CD4-positive, CD25-positive, alpha-beta regulatory T cell (primary cell): ENCODE data around the gene TRIM4. TPM values are rescaled to one million over a fixed set of nuclear protein-coding genes. Genes with fewer than 3 reads are reported as not detected.

Source experiments
- ATAC-seq, 2 donors: fragments of 150-1000 bp; cut with Tn5 transposase; one replicate each; pipeline ENCODE4 v1.10.0; 2021; ENCODE audit warnings: low read depth in 2 of 2, moderate number of reproducible peaks in 2 of 2, moderate library complexity in 1 of 2
- DNase-seq, 3 donors: peaks; one replicate each; pipeline versions ENCODE4 v3.0.0 to v3.0.0-alpha.2; 2012 to 2022; ENCODE audit warnings: mixed read lengths in 1 of 3
- H3K27ac ChIP-seq: one replicate; pipeline ENCODE4 v1.7.0; 2013; ENCODE audit warnings: mild to moderate bottlenecking, low read length; ENCODE audit not compliant: insufficient read depth, poor library complexity, severe bottlenecking
- H3K27me3 ChIP-seq: one replicate; pipeline ENCODE4 v1.7.0; 2013; ENCODE audit warnings: low read length; ENCODE audit not compliant: control insufficient read depth, insufficient read depth
- H3K36me3 ChIP-seq: one replicate; pipeline ENCODE4 v1.7.0; 2013; ENCODE audit warnings: mild to moderate bottlenecking, low read length, moderate library complexity; ENCODE audit not compliant: control insufficient read depth, insufficient read depth
- H3K4me1 ChIP-seq: 2 replicates; pipeline ENCODE4 v1.7.0; 2013; ENCODE audit warnings: mild to moderate bottlenecking, low read length; ENCODE audit not compliant: insufficient read depth, control insufficient read depth, poor library complexity, severe bottlenecking
- H3K4me3 ChIP-seq: one replicate; pipeline ENCODE4 v1.7.0; 2013; ENCODE audit warnings: low read depth, mild to moderate bottlenecking, low read length, moderate library complexity
- H3K9me3 ChIP-seq, 2 experiments: 1 replicate in 1 of 2; 2 replicates in 1 of 2; pipeline ENCODE4 v1.7.0; 2013; ENCODE audit warnings: low read length in 2 of 2, mild to moderate bottlenecking in 1 of 2, moderate library complexity in 1 of 2; ENCODE audit not compliant: control insufficient read depth in 2 of 2
- H3K27ac Mint-ChIP-seq, 3 donors: one replicate each; pipeline ENCODE4 v1.8.0; 2020 to 2022; ENCODE audit warnings: mild to moderate bottlenecking in 3 of 3, mixed read lengths in 3 of 3, moderate library complexity in 2 of 3
- H3K27me3 Mint-ChIP-seq: one replicate; pipeline ENCODE4 v1.8.0; 2022; ENCODE audit warnings: mild to moderate bottlenecking, mixed read lengths
- H3K36me3 Mint-ChIP-seq: one replicate; pipeline ENCODE4 v1.8.0; 2020; ENCODE audit warnings: mixed read lengths
- H3K4me1 Mint-ChIP-seq, 4 donors: one replicate each; pipeline ENCODE4 v1.8.0; 2020 to 2022; ENCODE audit warnings: mixed read lengths in 4 of 4, mild to moderate bottlenecking in 1 of 4
- H3K4me3 Mint-ChIP-seq, 4 donors: one replicate each; pipeline ENCODE4 v1.8.0; 2020 to 2022; ENCODE audit warnings: mild to moderate bottlenecking in 4 of 4, mixed read lengths in 4 of 4, moderate library complexity in 3 of 4
- H3K9me3 Mint-ChIP-seq, 7 donors: one replicate each; pipeline ENCODE4 v1.8.0; 2020 to 2022; ENCODE audit warnings: mixed read lengths in 7 of 7, mild to moderate bottlenecking in 3 of 7, moderate library complexity in 2 of 7
- polyA plus RNA-seq, 4 donors: library from polyadenylated mRNA; unstranded; fragments of 300-500 nt; fragmentation: Illumina TruSeq; gene quantifications; one replicate each; pipeline ENCODE4 v1.2.3, GENCODE V29; 2021
- total RNA-seq: library from RNA; stranded (reverse); gene quantifications from one replicate; pipeline ENCODE4 v1.2.3, GENCODE V29; 2022

The TRIM4 gene
- total and polyA plus RNA-seq, 5 donors from 2014 or later, result 21.3 to 32.6 (median 28.3) TPM

DNA sequence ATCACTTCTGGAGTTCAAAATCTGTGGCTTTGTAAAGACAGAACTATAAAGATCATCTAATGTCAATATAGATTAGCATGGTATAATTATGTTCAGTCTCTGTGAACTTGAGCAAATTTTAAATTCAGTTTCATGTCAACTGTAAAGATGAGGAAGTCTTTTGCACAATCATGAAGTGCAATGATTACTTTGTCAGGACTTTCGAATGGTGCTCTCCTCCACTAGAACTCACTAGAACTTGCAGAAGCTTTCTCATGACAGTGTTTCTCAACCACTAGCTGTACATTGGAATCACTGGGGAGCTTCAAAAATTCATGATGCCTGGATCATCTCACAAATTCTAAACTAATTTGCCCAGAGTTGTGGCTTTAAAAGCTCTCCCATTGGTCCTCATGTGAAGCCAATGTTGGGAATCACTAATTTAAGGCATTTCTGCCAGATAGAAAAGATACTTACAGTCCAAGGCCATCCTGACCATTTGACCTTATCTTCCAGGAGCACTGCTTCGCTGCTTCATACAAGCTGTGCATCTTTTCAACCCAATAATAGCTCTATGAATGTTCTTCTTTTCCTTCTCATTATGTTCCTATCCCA is 55.4 kb downstream of the TRIM4 start:
- Histone ChIP-seq H3K9me3 (no peaks in the 10 kb centered on the region), H3K4me3 (no peak overlapping the region), H3K27me3 (peaks cover 24% of the 10 kb centered on the region), H3K4me1 (no peaks in the 10 kb centered on the region), H3K36me3 (no peaks in the 10 kb centered on the region), H3K27ac (no peak overlapping the region)
- DNase-seq (no peak), ATAC-seq (no peak)
- Mint-ChIP-seq H3K27ac (no peak overlapping the region), H3K27me3 (peaks cover 7% of the 10 kb centered on the region), H3K4me3 (no peak overlapping the region), H3K4me1 (no peaks in the 10 kb centered on the region), H3K9me3 (peaks cover 0 to 5% (median 0%) of the 10 kb centered on the region in 7 donors), H3K36me3 (no peaks in the 10 kb centered on the region)

DNA sequence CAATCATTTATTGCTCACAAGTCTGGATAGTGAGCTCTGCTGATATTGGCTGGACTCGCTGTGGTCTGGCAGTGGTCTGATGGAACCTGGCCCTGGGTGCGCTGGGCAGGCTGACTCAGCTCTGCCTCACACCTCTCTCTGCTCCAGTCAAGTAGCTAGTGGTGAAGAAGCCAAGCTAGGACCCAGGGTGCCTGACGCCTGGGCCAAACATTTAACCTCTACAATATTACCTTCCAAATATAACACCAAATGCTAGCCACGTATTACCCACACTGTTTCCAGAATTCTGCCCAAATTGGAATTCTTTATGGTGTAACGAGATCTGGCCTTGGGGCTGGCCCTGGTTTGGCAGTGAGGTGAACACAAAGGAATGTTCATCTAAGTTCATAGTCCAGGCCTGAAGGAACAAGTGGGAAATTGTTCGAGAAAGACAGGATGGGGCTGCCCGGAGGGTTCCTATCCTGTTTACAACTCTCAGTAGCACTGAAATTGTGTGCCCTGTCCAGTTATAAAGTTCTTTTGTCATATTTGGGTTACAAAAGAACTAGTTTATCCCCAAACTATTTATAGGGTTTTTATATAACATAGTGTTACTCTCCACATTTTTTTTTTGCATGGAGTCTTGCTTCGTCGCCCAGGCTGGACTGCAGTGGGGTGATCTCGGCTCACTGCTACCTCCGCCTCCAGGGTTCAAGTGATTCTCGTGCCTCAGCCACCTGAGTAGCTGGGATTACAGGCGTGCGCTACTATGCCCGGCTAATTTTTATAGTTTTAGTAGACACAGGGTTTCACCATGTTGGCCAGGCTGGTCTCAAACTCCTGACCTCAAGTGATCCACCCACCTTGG is 58.8 kb downstream of the TRIM4 start:
- ATAC-seq, result no peak
- Histone ChIP-seq H3K9me3 (no peaks in the 10 kb centered on the region), H3K4me3 (no peak overlapping the region), H3K27ac (no peak overlapping the region), H3K4me1 (no peaks in the 10 kb centered on the region), H3K27me3 (peaks cover 16% of the 10 kb centered on the region), H3K36me3 (no peaks in the 10 kb centered on the region)
- Mint-ChIP-seq H3K27ac (no peak overlapping the region), H3K9me3 (peaks cover 0 to 2% (median 0%) of the 10 kb centered on the region in 7 donors), H3K27me3 (peaks cover 8% of the 10 kb centered on the region), H3K4me1 (no peaks in the 10 kb centered on the region), H3K36me3 (no peaks in the 10 kb centered on the region), H3K4me3 (no peak overlapping the region)
- DNase-seq, result no peak

DNA sequence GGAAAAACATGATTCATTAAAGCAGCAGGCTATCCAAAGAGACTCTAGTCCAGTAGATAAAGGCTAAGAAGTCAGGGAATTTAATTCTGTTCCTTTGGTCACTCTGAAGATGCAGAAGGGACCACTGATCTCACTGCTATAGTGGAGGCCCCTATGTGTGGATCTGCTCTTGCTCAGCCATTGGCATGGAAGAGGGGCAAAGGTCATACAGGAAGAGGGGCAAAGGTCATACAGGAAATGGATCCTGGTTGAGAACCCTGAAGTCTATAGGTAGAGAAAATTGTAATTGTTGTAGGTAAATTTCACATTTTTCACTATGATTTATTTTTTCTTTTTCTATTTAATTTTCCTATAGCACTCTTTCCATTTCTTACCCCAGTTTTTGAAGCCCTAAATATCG is 64.1 kb downstream of the TRIM4 start:
- no peak for DNase-seq
- Mint-ChIP-seq H3K4me1 (no peaks in the 10 kb centered on the region), H3K27ac (no peak overlapping the region), H3K36me3 (no peaks in the 10 kb centered on the region), H3K4me3 (no peak overlapping the region), H3K9me3 (peaks cover 0 to 3% (median 0%) of the 10 kb centered on the region in 7 donors), H3K27me3 (peaks cover 23% of the 10 kb centered on the region)
- Histone ChIP-seq H3K4me3 (no peak overlapping the region), H3K27me3 (peaks cover 10% of the 10 kb centered on the region), H3K4me1 (no peaks in the 10 kb centered on the region), H3K36me3 (no peaks in the 10 kb centered on the region), H3K9me3 (no peaks in the 10 kb centered on the region), H3K27ac (no peak overlapping the region)
- ATAC-seq, result no peak

DNA sequence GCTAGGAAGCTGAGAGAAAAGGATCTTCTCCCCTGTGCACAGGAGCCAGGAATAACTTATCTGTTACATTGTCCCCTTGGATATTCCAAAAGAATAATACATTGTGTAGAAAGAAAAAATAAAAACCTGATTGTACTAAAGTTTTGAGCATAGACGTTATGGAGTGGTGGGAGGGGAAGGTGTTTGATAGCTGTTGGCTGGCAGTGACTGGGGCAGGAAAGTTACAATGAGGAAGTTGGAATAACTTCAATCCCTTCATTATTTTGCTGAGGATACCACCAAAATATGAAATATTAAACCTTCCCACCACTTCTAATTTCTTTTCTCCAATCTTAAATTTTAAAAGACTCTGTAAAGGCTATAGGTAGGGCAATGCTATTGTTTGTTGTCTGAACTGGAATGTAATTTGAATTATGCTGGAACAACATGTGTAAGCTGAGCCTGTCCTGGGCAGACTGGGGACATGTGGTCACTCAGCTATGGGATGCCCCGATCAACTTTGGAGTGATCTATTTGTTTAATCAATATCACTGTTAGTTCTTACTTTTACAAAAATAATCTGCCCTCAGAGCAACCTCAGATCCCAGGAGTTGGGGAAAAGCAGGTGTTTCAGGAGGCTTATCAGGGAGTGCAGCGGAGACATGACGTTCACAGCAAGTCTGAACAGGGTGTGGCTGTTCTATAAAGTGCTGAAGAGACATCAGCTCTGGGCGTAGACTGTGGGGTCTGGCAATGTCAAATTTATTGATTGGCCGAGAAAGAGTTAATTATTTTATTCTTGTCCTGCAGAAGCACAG is 70.7 kb downstream of the TRIM4 start:
- Histone ChIP-seq H3K27me3 (peaks cover 11% of the 10 kb centered on the region), H3K27ac (no peak overlapping the region), H3K4me1 (no peaks in the 10 kb centered on the region), H3K4me3 (no peak overlapping the region), H3K9me3 (no peaks in the 10 kb centered on the region), H3K36me3 (no peaks in the 10 kb centered on the region)
- H3K27me3 Mint-ChIP-seq, result peaks cover 30% of the 10 kb centered on the region
- no peak overlapping the region for H3K4me3 Mint-ChIP-seq
- DNase-seq (no peak), ATAC-seq (no peak)
- no peaks in the 10 kb centered on the region for H3K36me3 Mint-ChIP-seq
- no peak overlapping the region for H3K27ac Mint-ChIP-seq
- H3K4me1 Mint-ChIP-seq, result no peaks in the 10 kb centered on the region
- peaks cover 0 to 1% (median 0%) of the 10 kb centered on the region in 7 donors for H3K9me3 Mint-ChIP-seq

DNA sequence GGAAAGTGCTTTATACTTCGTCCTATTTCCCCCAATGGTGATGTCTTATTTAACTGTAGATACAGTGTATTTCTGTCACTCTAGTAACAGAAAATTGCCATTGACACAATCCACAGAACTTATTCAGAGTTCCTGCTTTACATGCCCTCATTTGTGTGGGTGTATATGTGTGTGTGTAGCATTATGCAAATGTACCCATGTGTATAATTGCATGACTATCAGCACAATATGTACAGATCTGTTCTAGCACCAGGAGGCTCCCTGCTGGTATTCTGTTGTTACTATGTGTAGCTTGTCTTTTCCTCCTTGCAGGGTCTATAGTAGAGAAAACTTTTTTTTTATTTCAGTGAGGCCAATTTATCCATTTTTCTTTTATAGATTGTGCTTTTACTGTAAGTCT is 75.0 kb downstream of the TRIM4 start:
- no peaks in the 10 kb centered on the region for H3K36me3 Mint-ChIP-seq
- H3K27ac ChIP-seq, result no peak overlapping the region

DNA sequence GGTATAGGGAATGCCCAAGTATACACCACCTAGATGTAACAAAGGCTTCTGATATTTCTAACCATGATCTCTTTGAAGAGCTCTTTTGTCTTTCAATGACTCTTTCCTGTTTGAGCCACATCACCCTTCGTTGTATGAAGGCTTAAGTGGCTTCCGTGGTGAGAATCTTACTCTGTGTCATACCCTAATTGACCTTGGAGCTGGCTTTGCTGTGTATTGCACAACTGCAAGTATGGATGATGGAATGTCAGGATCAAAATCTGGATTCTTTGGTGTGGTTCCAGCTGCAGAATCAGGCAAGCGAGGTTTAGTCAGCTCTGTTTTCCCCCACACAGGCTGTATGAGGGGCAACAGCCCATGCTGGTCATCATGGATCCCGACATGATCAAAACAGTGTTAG is 75.5 kb downstream of the TRIM4 start:
- H3K9me3 ChIP-seq, result no peaks in the 10 kb centered on the region
- H3K27ac ChIP-seq, result no peak overlapping the region
- DNase-seq, result no peak
- no peaks in the 10 kb centered on the region for H3K4me1 ChIP-seq
- peaks cover 0 to 2% (median 0%) of the 10 kb centered on the region in 7 donors for H3K9me3 Mint-ChIP-seq
- H3K4me1 Mint-ChIP-seq, result no peaks in the 10 kb centered on the region
- no peak overlapping the region for H3K4me3 ChIP-seq
- ATAC-seq, result no peak
- H3K36me3 Mint-ChIP-seq, result no peaks in the 10 kb centered on the region
- H3K4me3 Mint-ChIP-seq, result no peak overlapping the region
- H3K27me3 Mint-ChIP-seq, result peaks cover 26% of the 10 kb centered on the region
- peaks cover 10% of the 10 kb centered on the region for H3K27me3 ChIP-seq
- no peaks in the 10 kb centered on the region for H3K36me3 ChIP-seq
- H3K27ac Mint-ChIP-seq, result no peak overlapping the region

More for the DNA sequence above, 75.0 kb downstream of the TRIM4 start:
- ATAC-seq (no peak), DNase-seq (no peak)
- Histone ChIP-seq H3K9me3 (no peaks in the 10 kb centered on the region), H3K4me3 (no peak overlapping the region), H3K27me3 (peaks cover 10% of the 10 kb centered on the region), H3K4me1 (no peaks in the 10 kb centered on the region), H3K36me3 (no peaks in the 10 kb centered on the region)
- Mint-ChIP-seq H3K4me1 (no peaks in the 10 kb centered on the region), H3K4me3 (no peak overlapping the region), H3K9me3 (peaks cover 0 to 2% (median 0%) of the 10 kb centered on the region in 7 donors), H3K27me3 (peaks cover 26% of the 10 kb centered on the region), H3K27ac (no peak overlapping the region)

DNA sequence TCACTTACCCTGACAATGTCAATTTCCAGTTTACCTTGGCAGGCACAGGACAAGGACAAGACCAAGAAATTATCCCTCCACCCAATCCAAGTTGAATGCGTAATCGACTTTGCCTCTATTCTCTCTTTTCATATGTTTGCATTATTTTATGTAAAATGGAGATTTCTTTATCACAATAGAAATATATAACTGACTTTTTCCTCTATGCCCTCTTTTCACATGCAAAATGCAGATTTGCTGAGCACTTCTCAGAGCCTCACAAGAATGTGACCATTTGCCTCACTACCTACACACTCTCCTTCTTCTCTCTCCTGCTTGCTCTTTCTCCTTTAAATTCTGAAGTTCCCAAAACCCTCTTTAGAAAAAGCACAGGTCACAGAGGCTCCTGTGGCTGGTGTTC is 76.4 kb downstream of the TRIM4 start:
- no peaks in the 10 kb centered on the region for H3K4me1 ChIP-seq
- H3K4me1 Mint-ChIP-seq, result peaks cover 0 to under 1% (median under 1%) of the 10 kb centered on the region in 4 donors
- no peak overlapping the region for H3K27ac ChIP-seq
- peaks cover 10% of the 10 kb centered on the region for H3K27me3 ChIP-seq
- peaks cover 0 to 2% (median 0%) of the 10 kb centered on the region in 7 donors for H3K9me3 Mint-ChIP-seq
- H3K9me3 ChIP-seq, result no peaks in the 10 kb centered on the region
- H3K36me3 Mint-ChIP-seq, result no peaks in the 10 kb centered on the region
- H3K36me3 ChIP-seq, result no peaks in the 10 kb centered on the region
- no peak overlapping the region for H3K27ac Mint-ChIP-seq
- no peak for DNase-seq
- ATAC-seq, result no peak
- H3K27me3 Mint-ChIP-seq, result peaks cover 26% of the 10 kb centered on the region
- H3K4me3 ChIP-seq, result no peak overlapping the region
- H3K4me3 Mint-ChIP-seq, result no peak overlapping the region
